Lung (tissue), 12 donors: ENCODE results near the gene MBOAT1. TPM values are rescaled to one million over a fixed set of nuclear protein-coding genes. Genes with fewer than 3 reads are reported as not detected.

Experiments used
- ATAC-seq: fragments of 200-7000 bp; cut with Tn5 transposase; one replicate; pipeline ENCODE4 v1.9.1; 2020; ENCODE audit warnings: moderate number of reproducible peaks; ENCODE audit not compliant: insufficient read depth, low FRiP score
- DNase-seq, 3 donors: peaks; one replicate each; pipeline ENCODE4 v3.0.0-alpha.2; 2013 to 2017
- H3K27ac ChIP-seq, 2 donors: one replicate each; pipeline ENCODE4 v1.5.1; 2013; ENCODE audit warnings: mild to moderate bottlenecking in 2 of 2, moderate library complexity in 2 of 2, control low read depth in 1 of 2, inconsistent platforms in 1 of 2, low read depth in 1 of 2, low read length in 1 of 2
- H3K27me3 ChIP-seq, 3 donors: one replicate each; pipeline ENCODE4 v1.5.1; 2013; ENCODE audit warnings: low read length in 2 of 3; ENCODE audit not compliant: control insufficient read depth in 3 of 3, insufficient read depth in 3 of 3
- H3K36me3 ChIP-seq, 4 donors: one replicate each; pipeline ENCODE4 v1.5.1; 2013; ENCODE audit warnings: low read length in 4 of 4, mild to moderate bottlenecking in 1 of 4, moderate library complexity in 1 of 4; ENCODE audit not compliant: control insufficient read depth in 4 of 4, insufficient read depth in 4 of 4
- H3K4me1 ChIP-seq, 5 donors: one replicate each; pipeline ENCODE4 v1.5.1; 2013; ENCODE audit warnings: low read length in 5 of 5, mild to moderate bottlenecking in 2 of 5, moderate library complexity in 1 of 5; ENCODE audit not compliant: control insufficient read depth in 5 of 5, insufficient read depth in 5 of 5
- H3K4me3 ChIP-seq: one replicate; pipeline ENCODE4 v1.5.1; 2013; ENCODE audit warnings: mild to moderate bottlenecking, control low read depth, moderate library complexity
- H3K9ac ChIP-seq, 2 donors: one replicate each; pipeline ENCODE4 v1.5.1; 2013; ENCODE audit warnings: low read length in 2 of 2, control low read depth in 1 of 2; ENCODE audit not compliant: insufficient read depth in 1 of 2
- H3K9me3 ChIP-seq, 4 donors: one replicate each; pipeline ENCODE4 v1.5.1; 2013; ENCODE audit warnings: low read length in 3 of 4, mild to moderate bottlenecking in 1 of 4, moderate library complexity in 1 of 4; ENCODE audit not compliant: control insufficient read depth in 4 of 4, insufficient read depth in 3 of 4
- WGBS, 2 donors: extraction: QIAGEN DNeasy Blood & Tissue Kit; methylation state at CpG; one replicate each; pipeline ENCODE4 v1.1.7; 2013; 5-methylcytosine and 5-hydroxymethylcytosine counted together
- polyA plus RNA-seq, 2 donors: library from polyadenylated mRNA; stranded (reverse); fragments of 200-250 nt; gene quantifications; one replicate each; pipeline ENCODE4 v1.2.1, GENCODE V29; 2013
- total RNA-seq, 2 donors: library from RNA; depleted of rRNA in 1 of 2; stranded (reverse); fragments of >200 nt in 1 of 2; gene quantifications; one replicate each; pipeline ENCODE4 v1.2.1, GENCODE V29; 2014 to 2021
- TF ChIP-seq, protein P1 (sequence below): IDR thresholded peaks from 2 replicates; pipeline ENCODE4 v1.5.1; 2012; ENCODE audit warnings: mild to moderate bottlenecking; ENCODE audit errors: control extremely low read depth, extremely low read depth
- donor health status: control.
- donor health status: control.
- donor health status: Bipolar disorder and iron deficiency.
- donor health status: healthy.
- donor health status: DM: yes; HTN: yes; CAD: no.

Gene MBOAT1
- total and polyA plus RNA-seq, 4 donors, result 2.3 to 27.4 (median 8.7) TPM

DNA sequence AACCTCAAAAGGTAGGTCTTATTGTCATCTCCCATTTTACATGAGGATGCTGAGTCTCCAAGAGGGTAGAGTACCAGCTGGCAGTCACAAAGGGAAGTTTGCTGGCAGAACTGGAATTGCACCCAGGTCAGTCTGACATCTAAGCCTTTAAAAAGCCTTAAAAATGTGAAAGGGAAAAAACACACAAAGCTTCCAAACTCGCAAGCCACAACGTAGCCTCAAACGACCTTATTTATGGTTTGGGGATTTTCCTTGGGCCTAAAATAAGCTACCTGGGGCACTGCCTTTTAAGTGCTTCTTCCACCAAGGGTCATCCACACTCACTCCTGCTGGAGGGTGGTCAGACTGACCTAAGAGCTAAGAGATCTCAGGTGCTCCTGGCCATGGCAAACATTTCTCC lies 2.1 kb downstream of the MBOAT1 start:
- Histone ChIP-seq H3K9ac (no peak overlapping the region), H3K4me1 (peaks cover 8 to 19% (median 13%) of the 10 kb centered on the region in 5 donors), H3K27me3 (no peaks in the 10 kb centered on the region), H3K36me3 (no peaks in the 10 kb centered on the region), H3K27ac (peak overlapping the region; percentile 13 to 44), H3K4me3 (no peak overlapping the region), H3K9me3 (no peaks in the 10 kb centered on the region)
- DNase-seq (no peak), ATAC-seq (no peak)
- TF ChIP-seq, protein P1, sequence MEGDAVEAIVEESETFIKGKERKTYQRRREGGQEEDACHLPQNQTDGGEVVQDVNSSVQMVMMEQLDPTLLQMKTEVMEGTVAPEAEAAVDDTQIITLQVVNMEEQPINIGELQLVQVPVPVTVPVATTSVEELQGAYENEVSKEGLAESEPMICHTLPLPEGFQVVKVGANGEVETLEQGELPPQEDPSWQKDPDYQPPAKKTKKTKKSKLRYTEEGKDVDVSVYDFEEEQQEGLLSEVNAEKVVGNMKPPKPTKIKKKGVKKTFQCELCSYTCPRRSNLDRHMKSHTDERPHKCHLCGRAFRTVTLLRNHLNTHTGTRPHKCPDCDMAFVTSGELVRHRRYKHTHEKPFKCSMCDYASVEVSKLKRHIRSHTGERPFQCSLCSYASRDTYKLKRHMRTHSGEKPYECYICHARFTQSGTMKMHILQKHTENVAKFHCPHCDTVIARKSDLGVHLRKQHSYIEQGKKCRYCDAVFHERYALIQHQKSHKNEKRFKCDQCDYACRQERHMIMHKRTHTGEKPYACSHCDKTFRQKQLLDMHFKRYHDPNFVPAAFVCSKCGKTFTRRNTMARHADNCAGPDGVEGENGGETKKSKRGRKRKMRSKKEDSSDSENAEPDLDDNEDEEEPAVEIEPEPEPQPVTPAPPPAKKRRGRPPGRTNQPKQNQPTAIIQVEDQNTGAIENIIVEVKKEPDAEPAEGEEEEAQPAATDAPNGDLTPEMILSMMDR, result no peak
- WGBS, 2 donors, result 54 to 65% methylated on average over 3 of the region's 3 CpGs

DNA sequence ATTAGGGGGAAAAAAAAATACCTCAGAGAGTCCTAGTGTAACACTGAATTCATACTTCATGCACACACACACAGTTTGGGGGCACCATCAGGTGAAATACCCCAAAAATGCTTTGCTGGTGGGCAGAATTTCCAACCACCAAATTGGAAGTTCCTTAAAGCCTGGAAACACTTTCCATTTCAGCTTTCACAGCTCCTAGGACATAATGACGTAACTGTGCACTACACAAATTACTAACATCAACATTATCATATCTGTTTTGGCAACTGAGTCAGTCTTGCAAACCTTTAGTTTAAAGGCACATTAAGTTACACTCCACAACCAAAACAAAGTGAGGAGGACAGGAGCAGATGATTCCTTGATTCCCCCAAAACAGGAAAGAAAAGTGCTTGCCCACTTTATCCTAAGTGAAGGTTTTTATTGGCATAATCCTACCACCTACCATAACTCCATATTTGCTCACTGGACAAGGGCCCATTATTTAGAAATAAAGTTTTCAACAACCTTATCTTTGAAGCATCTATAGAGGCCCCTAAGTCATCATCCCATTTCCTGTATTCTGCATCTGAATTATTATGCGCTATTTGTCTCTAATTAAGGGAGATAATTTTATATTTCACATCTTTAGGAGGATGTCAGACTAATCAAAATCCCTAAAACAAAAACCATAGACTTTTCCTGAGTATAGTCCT lies 3.4 kb downstream of the MBOAT1 start:
- no peak overlapping the region for H3K27ac ChIP-seq
- H3K9ac ChIP-seq, result no peak overlapping the region
- DNase-seq (peak in 1 of 3 donors; percentile 29), ATAC-seq (no peak)
- H3K27me3 ChIP-seq, result no peaks in the 10 kb centered on the region
- no peaks in the 10 kb centered on the region for H3K36me3 ChIP-seq
- H3K9me3 ChIP-seq, result no peaks in the 10 kb centered on the region
- H3K4me1 ChIP-seq, result peaks cover 8 to 19% (median 13%) of the 10 kb centered on the region in 5 donors
- WGBS, 2 donors, result 74 to 77% methylated on average over 2 of the region's 2 CpGs
- no peak overlapping the region for H3K4me3 ChIP-seq
- TF ChIP-seq, protein P1, result no peak

DNA sequence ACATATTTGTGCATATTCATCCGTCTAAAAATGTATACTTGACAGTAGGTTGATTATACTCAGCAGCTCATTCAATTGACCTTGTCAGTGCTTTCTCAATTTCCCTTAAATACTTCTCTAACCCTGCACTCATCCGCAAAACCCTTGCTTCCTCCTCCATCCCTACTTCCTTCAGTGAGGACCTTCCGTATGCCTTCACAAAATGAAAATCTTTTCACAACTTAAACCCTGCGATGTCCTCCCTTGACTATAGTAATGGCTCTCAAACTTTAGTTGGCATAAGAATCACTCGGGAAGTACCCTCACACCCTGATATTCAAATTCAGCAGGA lies 5.2 kb downstream of the MBOAT1 start:
- Histone ChIP-seq H3K4me1 (peaks cover 0 to 18% (median 6%) of the 10 kb centered on the region in 5 donors), H3K27me3 (no peaks in the 10 kb centered on the region), H3K9ac (no peak overlapping the region), H3K27ac (no peak overlapping the region), H3K4me3 (no peak overlapping the region), H3K36me3 (no peaks in the 10 kb centered on the region), H3K9me3 (no peaks in the 10 kb centered on the region)
- DNase-seq, result no peak
- TF ChIP-seq, protein P1, result no peak
- no peak for ATAC-seq
- WGBS, 2 donors, result 38 to 63% methylated on average over 5 of the region's 5 CpGs

DNA sequence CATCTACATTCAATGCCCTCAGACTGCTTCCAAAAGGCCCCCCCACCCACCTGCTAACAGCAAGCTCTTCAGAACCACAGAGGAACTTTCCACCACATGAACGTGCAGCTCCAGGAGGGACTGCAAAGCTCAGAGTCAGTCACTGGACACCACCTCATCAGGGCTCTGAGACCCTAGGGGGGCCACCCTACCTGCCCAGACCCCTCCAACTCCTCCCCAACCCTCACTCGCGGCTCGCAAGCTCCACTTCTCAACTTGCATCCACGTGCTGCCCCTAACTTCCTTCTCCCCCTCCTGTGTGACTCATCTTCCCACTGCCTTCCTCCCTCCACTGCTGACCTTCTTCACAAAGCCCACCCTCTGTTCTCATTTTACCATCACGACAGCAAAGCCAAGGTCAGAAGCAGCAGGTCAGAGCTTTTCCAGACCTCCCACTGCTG lies 6.5 kb downstream of the MBOAT1 start:
- Histone ChIP-seq H3K9ac (no peak overlapping the region), H3K36me3 (no peaks in the 10 kb centered on the region), H3K27ac (peak overlapping the region in 1 of 2 donors; percentile 4), H3K27me3 (no peaks in the 10 kb centered on the region), H3K4me1 (peaks cover 3 to 15% (median 6%) of the 10 kb centered on the region in 5 donors), H3K4me3 (no peak overlapping the region), H3K9me3 (no peaks in the 10 kb centered on the region)
- ATAC-seq, result no peak
- no peak for DNase-seq
- TF ChIP-seq, protein P1, result no peak
- 32 to 58% methylated on average over 6 of the region's 6 CpGs for WGBS, 2 donors
